Right ventricle myocardium inferior (tissue), 1 donor: ENCODE measurements around the gene KRTAP4-1. TPM values are rescaled to one million over a fixed set of nuclear protein-coding genes. Genes with fewer than 3 reads are reported as not detected.
"Not testable (repeated sequence)": the region's sequence is repeated elsewhere in the genome, so short reads cannot be mapped to it uniquely, and the experiment has no call there.

Experiments used
- ATAC-seq: fragments of 200-7000 bp; cut with Tn5 transposase; one replicate; pipeline ENCODE4 v1.9.1; 2020; ENCODE audit warnings: mild to moderate bottlenecking, moderate library complexity
- DNase-seq: peaks from one replicate; pipeline ENCODE4 v3.0.0; 2021; ENCODE audit errors: missing footprints
- intact Hi-C: fragments of 100-400 bp; cut with DNase I; formaldehyde crosslinking; loops from one replicate; pipeline ENCODE4 v1.11.0; 2022
- total RNA-seq: library from RNA; stranded (reverse); fragmentation: NEBNext Ultra II Directional; extraction: Animal tissue kit (Norgen Biotek cat#: 25700); gene quantifications from one replicate; pipeline ENCODE4 v1.2.1, GENCODE V29; 2021
- donor health status: DM: no; HTN: yes; CAD: no; lungs with severe emphysema.

KRTAP4-1 gene
- total RNA-seq, 1 donor from 2014 or later: not detected

- intact Hi-C loops, DNase-seq, ATAC-seq: not testable (repeated sequence)
These were observed 44.8 kb downstream of the KRTAP4-1 start for GRCh38 chr17:41139865-41140264.

Other genes with a start within 250 kb of the KRTAP4-1 start
- gene KRT23, start 247.3 kb downstream of the KRTAP4-1 start, total RNA-seq: 0.16 TPM
- not detected for gene KRT39, start 218.0 kb downstream of the KRTAP4-1 start, total RNA-seq
- gene KRT40, start 200.6 kb downstream of the KRTAP4-1 start, total RNA-seq: not detected
- not detected for gene KRTAP3-3, start 190.7 kb downstream of the KRTAP4-1 start, total RNA-seq
- gene KRTAP3-2, start 185.0 kb downstream of the KRTAP4-1 start, total RNA-seq: not detected
- gene KRTAP3-1, start 175.8 kb downstream of the KRTAP4-1 start, total RNA-seq: not detected
- gene KRTAP1-5, start 157.7 kb downstream of the KRTAP4-1 start, total RNA-seq: not detected
- not detected for gene KRTAP1-4, start 154.7 kb downstream of the KRTAP4-1 start, total RNA-seq
- not detected for gene KRTAP1-3, start 150.0 kb downstream of the KRTAP4-1 start, total RNA-seq
- gene KRTAP1-1, start 143.5 kb downstream of the KRTAP4-1 start, total RNA-seq: not detected
- not detected for gene KRTAP2-1, start 137.6 kb downstream of the KRTAP4-1 start, total RNA-seq
- not detected for gene KRTAP2-2, start 129.7 kb downstream of the KRTAP4-1 start, total RNA-seq
- not detected for gene KRTAP2-3, start 124.8 kb downstream of the KRTAP4-1 start, total RNA-seq
- not detected for gene KRTAP2-4, start 119.0 kb downstream of the KRTAP4-1 start, total RNA-seq
- not detected for gene KRTAP4-7, start 100.8 kb downstream of the KRTAP4-1 start, total RNA-seq
- not detected for gene KRTAP4-8, start 86.8 kb downstream of the KRTAP4-1 start, total RNA-seq
- not detected for gene KRTAP4-16, start 82.7 kb downstream of the KRTAP4-1 start, total RNA-seq
- not detected for gene KRTAP4-9, start 79.5 kb downstream of the KRTAP4-1 start, total RNA-seq
- gene KRTAP4-11, start 66.5 kb downstream of the KRTAP4-1 start, total RNA-seq: not detected
- not detected for gene KRTAP4-12, start 60.7 kb downstream of the KRTAP4-1 start, total RNA-seq
- not detected for gene KRTAP4-6, start 44.4 kb downstream of the KRTAP4-1 start, total RNA-seq
- gene KRTAP4-5, start 35.1 kb downstream of the KRTAP4-1 start, total RNA-seq: not detected
- gene KRTAP4-4, start 24.2 kb downstream of the KRTAP4-1 start, total RNA-seq: not detected
- not detected for gene KRTAP4-3, start 16.7 kb downstream of the KRTAP4-1 start, total RNA-seq
- gene KRTAP4-2, start 6.7 kb downstream of the KRTAP4-1 start, total RNA-seq: not detected
- gene KRTAP9-1, start 5.0 kb upstream of the KRTAP4-1 start, total RNA-seq: not detected
- not detected for gene KRTAP9-2, start 41.7 kb upstream of the KRTAP4-1 start, total RNA-seq
- gene KRTAP9-3, start 47.5 kb upstream of the KRTAP4-1 start, total RNA-seq: not detected
- gene KRTAP9-8, start 53.1 kb upstream of the KRTAP4-1 start, total RNA-seq: not detected
- gene KRTAP9-4, start 64.8 kb upstream of the KRTAP4-1 start, total RNA-seq: not detected
- gene KRTAP9-9, start 70.5 kb upstream of the KRTAP4-1 start, total RNA-seq: not detected
- gene KRTAP9-6, start 80.5 kb upstream of the KRTAP4-1 start, total RNA-seq: not detected
- gene KRTAP9-7, start 90.8 kb upstream of the KRTAP4-1 start, total RNA-seq: not detected
- not detected for gene KRTAP29-1, start 117.9 kb upstream of the KRTAP4-1 start, total RNA-seq
- not detected for gene KRTAP16-1, start 124.4 kb upstream of the KRTAP4-1 start, total RNA-seq
- gene KRTAP17-1, start 130.8 kb upstream of the KRTAP4-1 start, total RNA-seq: not detected
- not detected for gene KRT33A, start 165.9 kb upstream of the KRTAP4-1 start, total RNA-seq
- not detected for gene KRT33B, start 184.9 kb upstream of the KRTAP4-1 start, total RNA-seq
- not detected for gene KRT34, start 197.4 kb upstream of the KRTAP4-1 start, total RNA-seq
- gene KRT31, start 212.7 kb upstream of the KRTAP4-1 start, total RNA-seq: not detected
- gene KRT37, start 239.7 kb upstream of the KRTAP4-1 start, total RNA-seq: not detected